Spinal cord (tissue), 10 donors: ENCODE results near the gene SORBS1. TPM values are rescaled to one million over a fixed set of nuclear protein-coding genes. Genes with fewer than 3 reads are reported as not detected.

Source experiments
- DNase-seq, 6 donors: peaks; one replicate each; pipeline versions ENCODE4 v3.0.0 to v3.0.0-alpha.2; 2013 to 2015; ENCODE audit warnings: low spot score in 6 of 6, low read depth in 4 of 6
- H3K27ac ChIP-seq: one replicate; pipeline ENCODE4 v1.5.1; 2013; ENCODE audit warnings: low read depth, low read length, control low read depth
- H3K27me3 ChIP-seq: one replicate; pipeline ENCODE4 v1.6.1; 2013; ENCODE audit warnings: low read length; ENCODE audit not compliant: control insufficient read depth, insufficient read depth
- H3K36me3 ChIP-seq: one replicate; pipeline ENCODE4 v1.6.1; 2013; ENCODE audit warnings: low read length; ENCODE audit not compliant: control insufficient read depth, insufficient read depth
- H3K4me1 ChIP-seq: one replicate; pipeline ENCODE4 v1.6.1; 2013; ENCODE audit warnings: low read length; ENCODE audit not compliant: control insufficient read depth, insufficient read depth
- H3K4me3 ChIP-seq: one replicate; pipeline ENCODE4 v1.5.1; 2013; ENCODE audit warnings: low read depth, low read length, control low read depth
- H3K9me3 ChIP-seq: one replicate; pipeline ENCODE4 v1.6.1; 2013; ENCODE audit warnings: low read length; ENCODE audit not compliant: control insufficient read depth, insufficient read depth
- WGBS: methylation state at CpG from one replicate; pipeline ENCODE4 v1.1.5; 2013; ENCODE audit warnings: missing lambda C conversion rate; ENCODE audit not compliant: insufficient coverage; 5-methylcytosine and 5-hydroxymethylcytosine counted together
- polyA plus RNA-seq, 2 donors: library from polyadenylated mRNA; unstranded; fragments of 120-200 nt; gene quantifications; one replicate each; pipeline ENCODE4 v1.2.1, GENCODE V29; 2013; ENCODE audit not compliant: insufficient read length in 2 of 2
- total RNA-seq, 2 donors: library from RNA; depleted of rRNA in 1 of 2; stranded (reverse); fragments of 120-200 nt in 1 of 2; fragments of >200 nt in 1 of 2; gene quantifications; one replicate each; pipeline versions ENCODE4 v1.2.3 to v1.2.4, GENCODE V29; 2013 to 2014
- donor health status: healthy.

The SORBS1 gene
- total and polyA plus RNA-seq, 4 donors, result 95.1 to 129 (median 100.0) TPM

GRCh38 chr10:95511314-95511713 lies 49.9 kb downstream of the SORBS1 start:
- Histone ChIP-seq H3K27ac (no peak overlapping the region), H3K4me1 (peaks cover 28% of the 10 kb centered on the region), H3K36me3 (no peaks in the 10 kb centered on the region), H3K4me3 (no peak overlapping the region), H3K27me3 (no peaks in the 10 kb centered on the region), H3K9me3 (no peaks in the 10 kb centered on the region)
- no peak for DNase-seq
- 61% methylated on average over 5 of the region's 6 CpGs for WGBS

- WGBS, result no CpG with 5 or more reads among the region's 1 CpG
- DNase-seq, result peak in 1 of 6 donors; percentile 56
- Histone ChIP-seq H3K9me3 (no peaks in the 10 kb centered on the region), H3K27ac (peak overlapping the region; percentile 76), H3K36me3 (no peaks in the 10 kb centered on the region), H3K27me3 (no peaks in the 10 kb centered on the region), H3K4me1 (peaks cover 27% of the 10 kb centered on the region), H3K4me3 (no peak overlapping the region)
Observed at GRCh38 chr10:95509251-95509650, 51.9 kb downstream of the SORBS1 start.

- H3K27ac ChIP-seq, result peak overlapping the region; percentile 76
- no peaks in the 10 kb centered on the region for H3K27me3 ChIP-seq
- H3K4me3 ChIP-seq, result no peak overlapping the region
- peaks cover 27% of the 10 kb centered on the region for H3K4me1 ChIP-seq
- WGBS, result 56% methylated on average over 3 of the region's 3 CpGs
- no peak for DNase-seq
- H3K36me3 ChIP-seq, result no peaks in the 10 kb centered on the region
- no peaks in the 10 kb centered on the region for H3K9me3 ChIP-seq
Observed at GRCh38 chr10:95508730-95509129, 52.4 kb downstream of the SORBS1 start.

- DNase-seq, result peak in 1 of 6 donors; percentile 30
- Histone ChIP-seq H3K4me1 (peaks cover 22% of the 10 kb centered on the region), H3K4me3 (no peak overlapping the region), H3K9me3 (no peaks in the 10 kb centered on the region), H3K36me3 (no peaks in the 10 kb centered on the region), H3K27me3 (no peaks in the 10 kb centered on the region), H3K27ac (peak overlapping the region; percentile 42)
- WGBS, result no CpG with 5 or more reads among the region's 2 CpGs
Observed at GRCh38 chr10:95506056-95506737, 55.0 kb downstream of the SORBS1 start.

- Histone ChIP-seq H3K4me1 (peaks cover 21% of the 10 kb centered on the region), H3K27me3 (no peaks in the 10 kb centered on the region), H3K27ac (peak overlapping the region; percentile 42), H3K4me3 (no peak overlapping the region), H3K9me3 (no peaks in the 10 kb centered on the region), H3K36me3 (no peaks in the 10 kb centered on the region)
- WGBS, result no CpG with 5 or more reads among the region's 3 CpGs
- DNase-seq, result peak in 2 of 6 donors; percentile 27 to 59
Observed at GRCh38 chr10:95505641-95506040, 55.5 kb downstream of the SORBS1 start.

GRCh38 chr10:95505084-95505610 lies 56.0 kb downstream of the SORBS1 start:
- Histone ChIP-seq H3K9me3 (no peaks in the 10 kb centered on the region), H3K27me3 (no peaks in the 10 kb centered on the region), H3K4me3 (no peak overlapping the region), H3K27ac (peak overlapping the region; percentile 42), H3K4me1 (peaks cover 21% of the 10 kb centered on the region), H3K36me3 (no peaks in the 10 kb centered on the region)
- no CpG with 5 or more reads among the region's 5 CpGs for WGBS
- DNase-seq, result no peak

GRCh38 chr10:95504246-95504691 lies 56.9 kb downstream of the SORBS1 start:
- H3K9me3 ChIP-seq, result no peaks in the 10 kb centered on the region
- H3K4me3 ChIP-seq, result no peak overlapping the region
- DNase-seq, result no peak
- WGBS, result 92% methylated on average over 2 of the region's 4 CpGs
- H3K4me1 ChIP-seq, result peaks cover 21% of the 10 kb centered on the region
- H3K36me3 ChIP-seq, result no peaks in the 10 kb centered on the region
- no peak overlapping the region for H3K27ac ChIP-seq
- H3K27me3 ChIP-seq, result no peaks in the 10 kb centered on the region

- H3K4me1 ChIP-seq, result peaks cover 21% of the 10 kb centered on the region
- H3K27me3 ChIP-seq, result no peaks in the 10 kb centered on the region
- no CpG with 5 or more reads among the region's 3 CpGs for WGBS
- H3K27ac ChIP-seq, result no peak overlapping the region
- no peak for DNase-seq
- no peak overlapping the region for H3K4me3 ChIP-seq
- no peaks in the 10 kb centered on the region for H3K9me3 ChIP-seq
- no peaks in the 10 kb centered on the region for H3K36me3 ChIP-seq
Observed at GRCh38 chr10:95503526-95503925, 57.6 kb downstream of the SORBS1 start.

- H3K27me3 ChIP-seq, result no peaks in the 10 kb centered on the region
- peaks cover 19% of the 10 kb centered on the region for H3K4me1 ChIP-seq
- H3K9me3 ChIP-seq, result no peaks in the 10 kb centered on the region
- H3K36me3 ChIP-seq, result no peaks in the 10 kb centered on the region
- DNase-seq, result no peak
- no peak overlapping the region for H3K4me3 ChIP-seq
- H3K27ac ChIP-seq, result no peak overlapping the region
Observed at GRCh38 chr10:95503001-95503400, 58.2 kb downstream of the SORBS1 start.

- no CpG with 5 or more reads among the region's 1 CpG for WGBS
Observed at GRCh38 chr10:95502377-95502776, 58.8 kb downstream of the SORBS1 start.

More at GRCh38 chr10:95502377-95502776, 58.8 kb downstream of the SORBS1 start:
- DNase-seq, result no peak
- Histone ChIP-seq H3K9me3 (no peaks in the 10 kb centered on the region), H3K27me3 (no peaks in the 10 kb centered on the region), H3K36me3 (no peaks in the 10 kb centered on the region), H3K4me3 (no peak overlapping the region), H3K27ac (no peak overlapping the region), H3K4me1 (peaks cover 16% of the 10 kb centered on the region)
